K562 (cell line): ENCODE results near the gene PRKCE. TPM values are rescaled to one million over a fixed set of nuclear protein-coding genes. Genes with fewer than 3 reads are reported as not detected.

Experiments used
- ARID2 ChIP-seq: fragments of 450-650 bp; IDR thresholded peaks from 2 replicates; pipeline ENCODE4 v1.6.1; 2017; ENCODE audit warnings: antibody characterized with exemption, mild to moderate bottlenecking
- EP400 ChIP-seq: fragments of 450-650 bp; IDR thresholded peaks from 2 replicates; pipeline ENCODE4 v1.6.1; 2017; ENCODE audit warnings: antibody characterized with exemption, mild to moderate bottlenecking, moderate library complexity
- EWSR1 ChIP-seq: fragments of 450-650 bp; IDR thresholded peaks from 2 replicates; pipeline ENCODE4 v1.6.1; 2018; ENCODE audit warnings: borderline replicate concordance, mild to moderate bottlenecking, low read depth, moderate library complexity; ENCODE audit not compliant: partially characterized antibody
- FIP1L1 ChIP-seq: fragments of 200-400 bp; formaldehyde crosslinking; IDR thresholded peaks from 2 replicates; pipeline ENCODE4 v1.6.1; 2018; ENCODE audit warnings: mild to moderate bottlenecking, low read depth, low read length; ENCODE audit not compliant: poor library complexity, severe bottlenecking
- FOXA1 ChIP-seq: fragments of 450-650 bp; IDR thresholded peaks from 2 replicates; pipeline ENCODE4 v1.6.1; 2016; ENCODE audit warnings: mild to moderate bottlenecking, borderline replicate concordance
- HES1 ChIP-seq: fragments of 450-650 bp; IDR thresholded peaks from 2 replicates; pipeline ENCODE4 v1.6.1; 2016; ENCODE audit warnings: low read depth, mild to moderate bottlenecking, moderate library complexity
- JUN ChIP-seq, 2 experiments: sonication (generic) in 1 of 2; formaldehyde crosslinking in 1 of 2; IDR thresholded peaks; 2 replicates each; pipeline versions ENCODE4 v1.6.1 to v1.8.0; 2012 to 2022; ENCODE audit warnings: borderline replicate concordance in 2 of 2, mild to moderate bottlenecking in 2 of 2, improper control_type of control experiment in 1 of 2, low read depth in 1 of 2, low read length in 1 of 2, missing genetic modification reagents in 1 of 2
- KLF1 ChIP-seq: fragments of 450-650 bp; IDR thresholded peaks from 2 replicates; pipeline ENCODE4 v1.6.1; 2016; ENCODE audit warnings: missing genetic modification characterization, missing compliant biosample characterization
- RBM14 ChIP-seq: fragments of 200-400 bp; formaldehyde crosslinking; IDR thresholded peaks from 2 replicates; pipeline ENCODE4 v1.6.1; 2018; ENCODE audit warnings: low read depth, mild to moderate bottlenecking, low read length, moderate library complexity, borderline replicate concordance; ENCODE audit not compliant: insufficient read depth
- ZNF318 ChIP-seq, 2 experiments: fragments of 450-650 bp; IDR thresholded peaks; 2 replicates each; pipeline ENCODE4 v1.6.1; 2016; ENCODE audit warnings: mild to moderate bottlenecking in 2 of 2, borderline replicate concordance in 1 of 2, low read depth in 1 of 2, moderate library complexity in 1 of 2
- ZNF785 ChIP-seq: fragments of 250-450 bp; sonication (Bioruptor Pico); IDR thresholded peaks from 2 replicates; pipeline ENCODE4 v1.4.0; 2020; ENCODE audit warnings: mild to moderate bottlenecking
- polyA plus RNA-seq, 8 experiments: library from polyadenylated mRNA; depleted of rRNA in 4 of 8; stranded (reverse) in 5 of 8; unstranded in 3 of 8; fragments of >200 nt; fragmentation: Nextera tagmentation in 2 of 8; fragmentation: Illumina TruSeq in 1 of 8; extraction: Ambion mirVana in 2 of 8; extraction: Trizol in 1 of 8; gene quantifications; 2 replicates each; pipeline versions ENCODE4 v1.2.1 to v1.2.3, GENCODE V29; 2011 to 2014; ENCODE audit warnings: inconsistent platforms in 1 of 8, missing spikeins in 1 of 8
- total RNA-seq, 7 experiments: library from RNA; depleted of rRNA in 6 of 7; stranded (reverse); fragments of >200 nt in 6 of 7; fragmentation: Illumina TruSeq in 2 of 7; extraction: Trizol in 2 of 7; gene quantifications; 2 replicates each; pipeline versions ENCODE4 v1.2.1 to v1.2.3, GENCODE V29; 2011 to 2021; ENCODE audit warnings: low replicate concordance in 1 of 7
- TF ChIP-seq, protein P1 (sequence below): fragments of 450-650 bp; IDR thresholded peaks from 2 replicates; pipeline ENCODE4 v1.6.1; 2017; ENCODE audit warnings: antibody characterized with exemption, mild to moderate bottlenecking

The PRKCE gene
- total and polyA plus RNA-seq, 9 of the 15 experiments (the other 6 are each of a cell fraction or from before 2014, with no cell fraction given): 0.06 to 1.0 (median 0.22) TPM; not detected in 1

GRCh38 chr2:45616658-45617411, 34.6 kb upstream of the PRKCE start (continued):
- TF ChIP-seq ZNF318 (IDR thresholded peaks at IDR 0.05; ENCODE audit: borderline replicate concordance in 1 of 2, low read depth in 1 of 2) (no peak), ZNF785 (CRISPR knock-in tag) (no peak), HES1 (no peak), KLF1 (tag) (no peak), EP400 (0 out of 2 replicates have a peak, but pooled peaks have one; percentile 17), FIP1L1 (no peak), EWSR1 (no peak), RBM14 (no peak), FOXA1 (no peak), JUN (IDR thresholded peaks at IDR 0.05; ENCODE audit: borderline replicate concordance, low read depth, low read length) (no peak), JUN (CRISPR knock-in tag; IDR thresholded peaks at IDR 0.05; ENCODE audit: borderline replicate concordance) (no peak), ARID2 (no peak)
- TF ChIP-seq, protein P1, sequence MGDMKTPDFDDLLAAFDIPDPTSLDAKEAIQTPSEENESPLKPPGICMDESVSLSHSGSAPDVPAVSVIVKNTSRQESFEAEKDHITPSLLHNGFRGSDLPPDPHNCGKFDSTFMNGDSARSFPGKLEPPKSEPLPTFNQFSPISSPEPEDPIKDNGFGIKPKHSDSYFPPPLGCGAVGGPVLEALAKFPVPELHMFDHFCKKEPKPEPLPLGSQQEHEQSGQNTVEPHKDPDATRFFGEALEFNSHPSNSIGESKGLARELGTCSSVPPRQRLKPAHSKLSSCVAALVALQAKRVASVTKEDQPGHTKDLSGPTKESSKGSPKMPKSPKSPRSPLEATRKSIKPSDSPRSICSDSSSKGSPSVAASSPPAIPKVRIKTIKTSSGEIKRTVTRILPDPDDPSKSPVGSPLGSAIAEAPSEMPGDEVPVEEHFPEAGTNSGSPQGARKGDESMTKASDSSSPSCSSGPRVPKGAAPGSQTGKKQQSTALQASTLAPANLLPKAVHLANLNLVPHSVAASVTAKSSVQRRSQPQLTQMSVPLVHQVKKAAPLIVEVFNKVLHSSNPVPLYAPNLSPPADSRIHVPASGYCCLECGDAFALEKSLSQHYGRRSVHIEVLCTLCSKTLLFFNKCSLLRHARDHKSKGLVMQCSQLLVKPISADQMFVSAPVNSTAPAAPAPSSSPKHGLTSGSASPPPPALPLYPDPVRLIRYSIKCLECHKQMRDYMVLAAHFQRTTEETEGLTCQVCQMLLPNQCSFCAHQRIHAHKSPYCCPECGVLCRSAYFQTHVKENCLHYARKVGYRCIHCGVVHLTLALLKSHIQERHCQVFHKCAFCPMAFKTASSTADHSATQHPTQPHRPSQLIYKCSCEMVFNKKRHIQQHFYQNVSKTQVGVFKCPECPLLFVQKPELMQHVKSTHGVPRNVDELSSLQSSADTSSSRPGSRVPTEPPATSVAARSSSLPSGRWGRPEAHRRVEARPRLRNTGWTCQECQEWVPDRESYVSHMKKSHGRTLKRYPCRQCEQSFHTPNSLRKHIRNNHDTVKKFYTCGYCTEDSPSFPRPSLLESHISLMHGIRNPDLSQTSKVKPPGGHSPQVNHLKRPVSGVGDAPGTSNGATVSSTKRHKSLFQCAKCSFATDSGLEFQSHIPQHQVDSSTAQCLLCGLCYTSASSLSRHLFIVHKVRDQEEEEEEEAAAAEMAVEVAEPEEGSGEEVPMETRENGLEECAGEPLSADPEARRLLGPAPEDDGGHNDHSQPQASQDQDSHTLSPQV: peak; percentile 41
